ENCODE measurements around the gene RARS2. TPM values are rescaled to one million over a fixed set of nuclear protein-coding genes. Genes with fewer than 3 reads are reported as not detected.

The RARS2 gene
- total and polyA plus RNA-seq, 4 donors, result 15.6 to 40.5 (median 24.4) TPM

DNA sequence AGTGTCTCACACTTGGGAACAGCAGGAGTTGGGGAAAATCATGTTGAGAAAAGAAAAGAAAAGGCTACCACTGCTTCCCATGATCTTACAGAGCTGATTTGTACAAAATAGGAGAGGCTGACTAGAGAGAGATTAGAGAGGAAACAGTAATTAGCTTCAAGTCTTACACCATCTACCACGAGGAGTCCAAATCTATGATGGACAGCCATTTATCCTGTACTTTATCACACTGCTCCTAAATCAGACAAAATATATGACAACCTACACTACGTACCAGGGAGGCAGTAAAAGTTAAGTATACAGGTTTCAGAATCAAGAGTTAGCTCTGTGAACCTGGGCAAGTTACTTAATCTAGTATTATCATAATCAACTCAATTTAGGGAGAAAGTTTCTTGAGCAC lies 38.0 kb downstream of the RARS2 start:
- Histone ChIP-seq H3K4me1 (ENCODE audit: control insufficient read depth in 5 of 5, insufficient read depth in 5 of 5, low read length in 5 of 5) (no peaks in the 10 kb centered on the region), H3K36me3 (ENCODE audit: control insufficient read depth in 4 of 4, insufficient read depth in 4 of 4, low read length in 4 of 4) (peaks cover 6 to 25% (median 14%) of the 10 kb centered on the region in 4 donors), H3K9me3 (ENCODE audit: control insufficient read depth in 4 of 4, insufficient read depth in 3 of 4, low read length in 3 of 4) (no peaks in the 10 kb centered on the region), H3K9ac (ENCODE audit: insufficient read depth in 1 of 2, low read length in 2 of 2) (no peak overlapping the region), H3K27me3 (ENCODE audit: control insufficient read depth in 3 of 3, insufficient read depth in 3 of 3, low read length in 2 of 3) (no peaks in the 10 kb centered on the region), H3K27ac (ENCODE audit: low read depth in 1 of 2, low read length in 1 of 2) (no peak overlapping the region), H3K4me3 (no peak overlapping the region)
- no peak for ATAC-seq (ENCODE audit: insufficient read depth, low FRiP score)
- TF ChIP-seq, protein P1, sequence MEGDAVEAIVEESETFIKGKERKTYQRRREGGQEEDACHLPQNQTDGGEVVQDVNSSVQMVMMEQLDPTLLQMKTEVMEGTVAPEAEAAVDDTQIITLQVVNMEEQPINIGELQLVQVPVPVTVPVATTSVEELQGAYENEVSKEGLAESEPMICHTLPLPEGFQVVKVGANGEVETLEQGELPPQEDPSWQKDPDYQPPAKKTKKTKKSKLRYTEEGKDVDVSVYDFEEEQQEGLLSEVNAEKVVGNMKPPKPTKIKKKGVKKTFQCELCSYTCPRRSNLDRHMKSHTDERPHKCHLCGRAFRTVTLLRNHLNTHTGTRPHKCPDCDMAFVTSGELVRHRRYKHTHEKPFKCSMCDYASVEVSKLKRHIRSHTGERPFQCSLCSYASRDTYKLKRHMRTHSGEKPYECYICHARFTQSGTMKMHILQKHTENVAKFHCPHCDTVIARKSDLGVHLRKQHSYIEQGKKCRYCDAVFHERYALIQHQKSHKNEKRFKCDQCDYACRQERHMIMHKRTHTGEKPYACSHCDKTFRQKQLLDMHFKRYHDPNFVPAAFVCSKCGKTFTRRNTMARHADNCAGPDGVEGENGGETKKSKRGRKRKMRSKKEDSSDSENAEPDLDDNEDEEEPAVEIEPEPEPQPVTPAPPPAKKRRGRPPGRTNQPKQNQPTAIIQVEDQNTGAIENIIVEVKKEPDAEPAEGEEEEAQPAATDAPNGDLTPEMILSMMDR (IDR thresholded peaks at IDR 0.05; ENCODE audit: control extremely low read depth, extremely low read depth), result no peak
- DNase-seq, result no peak
- 75 to 86% methylated on average over 2 of the region's 2 CpGs for WGBS, 2 donors

DNA sequence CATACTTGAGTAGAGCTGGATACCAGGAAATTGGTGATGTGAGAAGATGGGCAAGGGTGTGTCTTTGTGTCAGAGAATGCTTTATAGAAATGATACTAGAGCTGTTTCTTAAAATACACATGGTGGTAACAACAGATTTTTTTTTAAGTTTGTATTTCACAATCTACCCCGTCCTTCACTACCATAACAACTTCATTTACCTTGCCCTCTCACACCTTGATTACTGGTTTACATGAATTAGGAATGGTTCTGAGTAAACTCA lies 45.4 kb downstream of the RARS2 start:
- TF ChIP-seq, protein P1 (IDR thresholded peaks at IDR 0.05; ENCODE audit: control extremely low read depth, extremely low read depth), result no peak
- peaks cover 9 to 27% (median 14%) of the 10 kb centered on the region in 4 donors for H3K36me3 ChIP-seq (ENCODE audit: control insufficient read depth in 4 of 4, insufficient read depth in 4 of 4, low read length in 4 of 4)

DNA sequence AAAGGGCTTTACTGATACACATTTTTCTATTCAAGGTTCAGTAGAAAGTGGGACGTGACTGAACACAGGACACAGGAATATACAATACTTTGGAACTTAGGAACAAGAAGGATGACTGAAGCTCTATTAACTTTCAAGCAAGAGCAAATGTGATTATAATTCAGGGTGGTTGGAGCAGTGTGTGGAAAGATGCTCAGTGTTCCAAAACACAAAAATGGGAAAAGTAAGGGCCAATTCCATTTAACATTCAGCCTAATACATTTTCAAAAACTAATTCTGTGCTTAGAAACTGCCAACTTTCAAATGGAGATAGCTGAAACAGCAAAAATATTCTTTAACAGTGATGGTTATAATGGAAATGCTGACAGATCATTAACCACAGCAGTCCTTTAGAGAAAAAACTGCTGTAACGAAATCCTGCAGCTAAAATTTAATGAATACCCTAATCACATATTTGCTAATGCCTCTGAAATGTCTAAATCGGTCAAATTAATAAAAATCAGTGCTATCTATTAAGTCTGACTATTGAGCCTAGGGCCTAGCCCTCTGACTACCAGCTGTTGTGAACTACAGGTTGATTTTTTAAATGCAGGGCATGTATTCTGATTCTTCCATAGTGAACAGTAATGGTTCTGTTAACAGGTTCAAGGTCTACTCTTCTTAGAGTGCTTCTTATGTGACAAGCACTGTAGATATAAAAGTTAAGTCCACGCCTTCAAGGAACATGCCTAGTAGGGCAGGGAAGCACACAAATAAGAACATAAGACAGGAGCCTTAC lies 45.9 kb downstream of the RARS2 start:
- TF ChIP-seq, protein P1 (IDR thresholded peaks at IDR 0.05; ENCODE audit: control extremely low read depth, extremely low read depth), result no peak
- 93 to 94% methylated on average over 4 of the region's 4 CpGs for WGBS, 2 donors
- ATAC-seq (ENCODE audit: insufficient read depth, low FRiP score) (no peak), DNase-seq (no peak)
- Histone ChIP-seq H3K4me3 (no peak overlapping the region), H3K27me3 (ENCODE audit: control insufficient read depth in 3 of 3, insufficient read depth in 3 of 3, low read length in 2 of 3) (no peaks in the 10 kb centered on the region), H3K4me1 (ENCODE audit: control insufficient read depth in 5 of 5, insufficient read depth in 5 of 5, low read length in 5 of 5) (no peaks in the 10 kb centered on the region), H3K9me3 (ENCODE audit: control insufficient read depth in 4 of 4, insufficient read depth in 3 of 4, low read length in 3 of 4) (peaks cover 0 to 2% (median 0%) of the 10 kb centered on the region in 4 donors), H3K36me3 (ENCODE audit: control insufficient read depth in 4 of 4, insufficient read depth in 4 of 4, low read length in 4 of 4) (peaks cover 9 to 31% (median 17%) of the 10 kb centered on the region in 4 donors), H3K27ac (ENCODE audit: low read depth in 1 of 2, low read length in 1 of 2) (no peak overlapping the region), H3K9ac (ENCODE audit: insufficient read depth in 1 of 2, low read length in 2 of 2) (no peak overlapping the region)

More for the DNA sequence above, 45.4 kb downstream of the RARS2 start:
- ATAC-seq (ENCODE audit: insufficient read depth, low FRiP score) (no peak), DNase-seq (no peak)
- Histone ChIP-seq H3K4me3 (no peak overlapping the region), H3K9ac (ENCODE audit: insufficient read depth in 1 of 2, low read length in 2 of 2) (no peak overlapping the region), H3K4me1 (ENCODE audit: control insufficient read depth in 5 of 5, insufficient read depth in 5 of 5, low read length in 5 of 5) (no peaks in the 10 kb centered on the region), H3K9me3 (ENCODE audit: control insufficient read depth in 4 of 4, insufficient read depth in 3 of 4, low read length in 3 of 4) (peaks cover 0 to 2% (median 0%) of the 10 kb centered on the region in 4 donors), H3K27me3 (ENCODE audit: control insufficient read depth in 3 of 3, insufficient read depth in 3 of 3, low read length in 2 of 3) (no peaks in the 10 kb centered on the region), H3K27ac (ENCODE audit: low read depth in 1 of 2, low read length in 1 of 2) (no peak overlapping the region)
- WGBS, 2 donors, result 64 to 71% methylated on average over 1 of the region's 1 CpG

Measured in lung (tissue), 12 donors.